HG03139 (cell line): Measurements from ENCODE around the gene CPLANE2.
"Not testable (repeated sequence)": the region's sequence is repeated elsewhere in the genome, so short reads cannot be mapped to it uniquely, and the experiment has no call there.

Source experiments
- ATAC-seq: cut with Tn5 transposase; IDR thresholded peaks from one replicate; pipeline ENCODE4 v1.9.1; 2021; ENCODE audit not compliant: unreplicated experiment

The CPLANE2 gene

DNA sequence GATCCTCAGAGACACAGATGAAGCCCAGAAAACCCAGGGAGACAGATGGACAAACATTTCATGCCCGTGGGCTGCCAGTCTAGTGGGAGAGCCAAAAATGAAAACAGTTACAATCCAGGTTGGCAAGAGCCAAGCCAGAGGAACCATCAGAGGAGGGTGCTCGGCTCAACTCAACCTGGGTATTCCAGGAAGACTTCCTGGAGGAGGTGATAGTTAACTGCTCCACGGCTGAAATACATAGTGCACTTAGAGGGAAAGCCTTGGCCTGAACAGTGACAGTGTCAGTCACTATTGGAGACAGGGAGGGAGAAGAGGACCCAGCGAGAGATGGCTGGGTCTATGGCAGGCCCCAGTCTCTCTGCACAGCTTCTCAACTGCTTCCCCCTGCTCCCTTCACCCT is 26.4 kb downstream of the CPLANE2 start:
- no peak for ATAC-seq

DNA sequence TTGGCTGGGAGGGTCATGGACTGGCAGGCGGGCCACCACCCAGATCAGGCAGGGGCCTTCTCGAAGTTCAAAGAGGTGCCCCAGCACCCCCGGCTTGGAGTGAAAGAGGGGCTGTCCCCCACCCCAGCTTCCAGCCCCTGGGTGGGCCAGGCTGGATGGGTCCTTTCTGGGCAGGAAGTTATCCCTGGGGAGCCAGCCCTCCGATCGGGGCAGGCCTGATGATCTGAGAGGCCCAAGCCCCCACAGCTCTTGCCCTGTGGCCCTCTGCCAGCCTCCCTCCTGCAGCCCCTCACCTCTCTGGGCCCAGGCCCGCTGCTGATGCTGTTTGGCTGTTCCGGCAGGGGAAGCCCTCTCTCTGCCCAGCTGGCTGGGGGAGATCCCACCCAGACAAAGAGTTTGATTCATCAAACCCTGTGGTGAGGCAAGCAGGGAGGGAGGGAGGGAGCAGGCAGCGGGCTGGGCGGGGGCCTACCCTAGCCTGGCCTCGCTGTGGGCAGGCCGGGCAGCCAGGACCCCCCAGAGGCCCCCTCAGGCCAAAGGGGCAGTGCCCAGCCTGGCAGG is 27.1 kb downstream of the CPLANE2 start:
- ATAC-seq: no peak

DNA sequence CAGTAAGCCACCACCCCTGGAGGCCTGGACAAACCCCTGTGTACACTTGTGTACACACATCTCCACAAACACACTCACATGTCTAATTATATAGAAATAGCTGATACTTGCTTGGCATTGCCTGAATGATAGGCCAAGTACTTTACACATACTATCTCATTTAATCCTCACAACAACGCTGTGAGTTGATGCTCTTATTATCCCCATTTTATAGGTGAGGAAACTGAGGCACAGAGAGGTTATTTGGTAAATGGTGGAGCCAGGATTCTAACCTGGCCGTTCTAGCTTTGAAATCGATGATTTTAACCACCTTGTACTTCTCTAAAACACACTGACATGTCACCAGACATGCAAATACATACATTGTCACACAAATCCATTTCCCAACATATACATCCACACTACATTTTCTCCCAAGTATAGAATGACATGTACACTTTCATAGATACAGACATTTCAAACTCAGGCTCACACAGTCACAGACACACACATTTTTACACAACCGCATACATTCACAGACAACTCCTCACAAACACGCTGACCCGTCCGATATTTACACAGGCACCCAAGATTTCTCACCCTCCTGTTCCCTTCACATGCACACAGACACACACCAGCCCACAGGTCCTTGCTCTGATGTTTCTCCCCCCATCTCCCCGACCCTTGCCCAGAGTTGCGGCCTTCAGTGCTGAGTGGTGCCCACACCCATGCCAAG is 27.7 kb downstream of the CPLANE2 start:
- ATAC-seq: no peak

DNA sequence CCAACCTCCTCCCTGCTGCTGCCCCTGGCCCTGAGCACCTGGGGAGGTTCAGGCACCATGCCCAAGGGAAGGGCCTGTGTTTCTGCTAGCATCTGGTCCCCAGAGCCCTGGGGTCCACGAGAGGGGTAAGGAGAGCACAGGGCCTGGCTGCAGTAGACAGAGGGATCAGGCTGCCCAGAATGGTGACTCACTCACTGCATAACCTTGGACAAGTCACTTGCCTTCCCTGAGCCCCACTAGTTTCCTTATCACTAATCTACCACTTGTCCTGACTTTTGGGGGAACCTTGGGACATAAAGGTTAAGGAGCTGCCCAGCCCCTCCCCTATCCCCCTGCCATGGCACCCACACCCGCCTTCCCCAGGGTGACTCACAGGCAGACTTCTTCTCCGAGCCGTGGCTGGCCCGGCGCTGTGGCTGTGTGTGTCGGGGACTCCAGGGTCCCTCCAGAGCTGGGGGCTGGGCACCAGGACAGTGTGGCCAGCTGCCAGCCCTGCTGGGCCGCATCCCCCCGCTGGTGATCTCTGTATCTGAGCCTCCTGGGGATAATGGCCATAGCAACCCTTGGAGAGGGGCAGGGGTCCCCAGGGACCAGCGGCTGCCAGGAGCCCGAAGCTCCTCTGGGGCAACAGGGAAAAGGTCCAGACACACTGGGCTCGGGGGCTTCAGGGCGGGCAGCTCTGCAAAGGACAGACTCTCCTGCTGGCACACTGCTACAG is 28.6 kb downstream of the CPLANE2 start:
- no peak for ATAC-seq

DNA sequence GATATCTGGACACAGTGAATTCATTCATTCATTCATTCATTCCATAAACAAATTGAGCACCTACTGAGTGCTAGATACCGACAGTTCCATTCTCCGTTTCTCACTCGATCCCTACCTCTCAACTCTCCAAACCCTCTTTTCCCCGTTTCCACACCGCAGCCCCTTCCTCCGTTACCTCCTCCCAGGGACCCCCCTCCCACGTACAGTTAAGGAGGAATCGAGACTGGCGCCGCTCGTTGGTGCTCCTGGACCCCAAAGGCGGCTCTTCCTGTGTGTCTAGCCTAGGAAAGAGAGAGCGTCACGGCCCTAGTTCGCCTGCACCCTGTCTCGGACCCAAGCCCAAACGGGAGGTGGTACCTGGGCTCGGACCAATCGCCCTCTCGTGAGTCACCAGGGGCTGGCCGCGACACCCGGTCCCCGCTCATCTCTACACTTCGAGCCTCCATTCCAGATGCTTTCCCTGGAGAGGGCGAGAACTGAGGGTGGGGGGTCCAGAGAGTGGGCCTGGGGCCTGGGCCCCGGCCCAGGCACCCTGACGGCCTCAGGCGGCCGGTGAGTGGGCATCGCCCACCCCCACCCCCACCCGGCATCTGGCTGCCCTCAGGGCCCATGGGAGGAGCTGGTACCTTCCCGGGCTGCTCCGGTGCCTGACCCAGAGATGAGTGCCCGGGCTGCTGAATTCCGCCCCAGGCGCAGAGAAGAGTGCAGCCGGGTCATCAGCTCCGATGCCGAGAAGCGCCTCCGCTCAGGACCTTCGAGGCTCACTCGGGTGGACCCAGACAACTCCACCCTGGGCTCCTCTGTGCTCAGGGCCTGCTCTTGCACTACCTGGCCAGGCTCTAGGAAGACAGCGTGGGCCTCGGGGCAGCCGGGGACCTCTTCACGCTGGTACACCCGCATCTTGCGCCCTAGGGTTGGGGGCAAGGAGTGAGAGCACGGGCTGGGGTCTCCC is 29.4 kb downstream of the CPLANE2 start:
- no peak for ATAC-seq

DNA sequence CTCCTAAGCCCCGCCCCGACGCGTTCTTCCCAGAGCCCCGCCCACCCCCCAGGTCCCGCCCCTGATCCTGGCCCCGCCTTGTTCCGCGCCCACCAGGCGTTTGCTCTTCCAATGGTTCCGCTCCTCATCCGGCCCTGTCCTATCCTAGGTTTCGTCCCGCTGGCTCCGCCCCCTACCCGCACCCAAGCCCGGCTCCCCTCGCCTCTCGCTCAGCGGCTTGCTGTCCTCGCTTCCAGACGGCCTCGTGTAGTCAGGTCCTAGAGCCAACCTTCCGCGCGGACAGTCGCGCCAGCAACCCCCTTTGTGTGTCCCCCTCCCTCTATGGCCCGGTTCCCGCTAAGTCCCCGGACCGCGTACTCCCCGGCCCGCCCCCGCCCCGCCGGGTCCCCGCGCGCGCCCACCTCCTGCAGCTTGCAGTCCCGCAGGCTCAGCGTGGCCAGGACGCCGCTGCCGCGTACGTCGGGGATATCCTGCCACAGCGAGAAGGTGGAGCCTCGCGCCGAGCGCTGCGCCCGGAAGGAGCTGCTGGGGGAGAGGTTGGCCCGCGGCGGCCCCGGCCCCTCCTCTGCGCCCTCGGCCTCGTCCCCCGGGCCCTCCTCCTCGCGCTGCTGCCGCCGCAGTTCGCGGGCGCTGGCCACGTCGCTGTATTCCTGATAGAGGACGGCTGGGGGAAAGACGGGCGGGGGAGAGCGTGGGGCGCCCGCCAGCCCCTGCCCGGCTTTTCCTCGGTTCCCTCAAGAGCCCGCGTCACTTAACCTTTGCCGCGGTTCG is 30.3 kb downstream of the CPLANE2 start:
- ATAC-seq: peak; percentile 67

DNA sequence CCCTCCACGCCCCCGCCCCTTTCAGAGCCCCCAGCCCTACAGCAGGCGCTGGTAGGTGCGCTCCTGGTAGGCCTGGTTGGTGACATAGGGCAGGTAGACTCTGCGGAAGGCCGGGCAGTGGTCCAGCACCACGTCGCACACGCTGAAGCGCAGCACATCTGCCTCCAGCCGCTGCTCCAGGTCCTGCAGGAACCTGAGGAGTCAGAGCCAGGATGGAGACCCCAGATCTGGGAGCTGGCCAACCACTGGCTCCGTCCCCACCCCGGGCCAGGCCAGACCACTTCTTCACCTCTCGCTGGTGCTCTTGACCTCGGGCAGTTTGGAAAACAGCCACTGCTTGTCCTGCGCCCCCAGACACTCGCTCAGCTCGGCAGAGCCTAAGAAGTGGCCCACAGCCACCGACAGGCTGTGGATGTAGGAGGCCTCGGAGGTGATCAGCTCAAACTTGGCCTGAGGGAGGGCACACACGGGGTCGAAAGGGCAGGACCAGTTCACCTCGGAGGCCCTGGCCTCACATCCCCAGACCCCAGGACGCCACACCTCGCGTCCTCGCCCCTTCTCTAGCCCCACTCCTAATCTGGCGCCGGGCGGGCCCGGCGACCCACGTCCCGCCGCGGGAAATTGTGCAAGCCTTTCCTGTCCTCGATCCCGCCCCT is 31.0 kb downstream of the CPLANE2 start:
- ATAC-seq: no peak

DNA sequence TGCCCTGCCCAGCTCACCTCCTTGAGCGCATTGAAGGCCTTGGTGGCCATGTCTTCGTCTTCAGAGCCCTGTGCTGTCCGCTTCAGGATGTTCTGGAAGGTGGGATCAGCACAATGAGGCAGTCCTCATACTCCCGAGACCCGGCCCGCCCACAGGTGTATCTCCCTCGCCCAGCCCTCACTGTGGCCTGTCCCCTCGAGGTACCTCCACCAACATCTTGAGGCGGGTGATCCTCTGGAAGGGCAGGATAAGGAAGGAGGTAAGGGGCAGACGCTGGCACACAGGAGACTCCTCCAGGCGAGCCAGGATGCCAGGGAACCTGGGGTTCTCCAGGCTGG is 31.7 kb downstream of the CPLANE2 start:
- ATAC-seq: no peak

DNA sequence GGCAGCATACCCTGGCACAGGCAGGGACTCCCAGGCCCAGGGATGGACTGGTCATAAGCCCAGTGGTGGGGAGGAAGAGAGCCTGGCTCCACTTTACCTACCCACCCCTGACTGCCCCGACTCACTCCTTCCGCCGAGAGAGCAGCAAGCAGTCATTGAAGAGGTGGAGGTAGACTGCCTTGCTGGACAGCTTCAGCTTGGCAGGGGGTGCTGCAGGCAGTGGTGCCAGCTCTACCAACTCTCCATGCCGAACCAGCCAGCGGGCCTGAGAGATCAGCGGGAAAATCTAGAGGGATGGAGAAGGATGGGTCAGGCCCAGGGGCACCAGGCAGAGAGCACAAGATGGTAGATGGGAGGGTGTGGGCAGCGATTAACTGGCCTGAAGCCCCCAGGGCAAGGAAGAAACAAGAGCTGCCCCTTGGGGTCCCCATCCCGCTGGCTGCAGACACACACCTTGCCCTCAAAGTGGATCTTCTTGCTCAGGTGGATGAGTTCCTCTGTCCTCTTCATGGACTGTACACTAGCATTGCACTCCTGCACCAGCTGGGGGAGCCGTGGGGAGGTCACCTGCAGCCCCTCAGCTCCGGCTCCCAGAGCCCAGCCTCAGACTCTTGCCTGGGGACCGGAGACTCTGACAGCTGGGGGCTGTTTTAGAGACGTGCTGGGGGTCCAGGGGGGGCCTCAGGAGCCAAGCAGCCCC is 32.2 kb downstream of the CPLANE2 start:
- ATAC-seq: no peak

DNA sequence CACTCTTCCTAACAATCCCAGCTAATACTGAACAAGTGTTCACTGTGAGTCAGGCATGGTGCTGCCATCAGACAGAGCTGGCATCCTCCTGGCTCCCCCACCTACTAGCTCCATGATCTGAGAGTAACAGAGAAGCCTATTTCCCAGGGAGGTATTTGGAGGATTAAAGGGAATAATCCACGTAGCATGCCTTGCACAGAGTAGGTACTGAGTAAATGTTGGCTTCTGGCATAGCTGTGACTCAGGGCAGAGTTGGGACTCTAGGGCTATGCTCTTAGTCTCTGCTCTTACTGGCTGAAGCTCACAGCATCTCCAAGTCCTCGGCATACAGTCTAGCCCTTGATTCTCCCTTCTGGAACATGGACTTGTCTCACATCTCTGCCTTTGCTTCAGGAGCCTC is 32.8 kb downstream of the CPLANE2 start:
- no peak for ATAC-seq

DNA sequence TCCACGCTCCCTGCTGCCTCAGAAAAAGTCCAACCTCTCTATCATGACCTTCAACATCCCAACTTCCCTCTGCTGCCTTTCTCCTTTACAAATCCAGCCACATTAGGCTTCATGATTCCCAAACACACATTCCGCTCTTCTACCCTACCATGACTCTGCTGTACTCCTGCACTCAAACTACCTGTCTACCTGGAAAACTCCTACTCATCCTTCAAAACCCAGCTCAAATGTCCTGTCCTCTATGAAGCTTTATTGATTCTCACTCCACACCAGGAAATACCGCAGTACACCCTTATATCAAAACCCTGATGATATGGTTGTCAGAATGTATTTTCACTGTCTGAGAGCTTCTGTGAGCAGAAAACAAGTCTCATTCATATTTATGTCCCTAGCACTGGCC is 33.4 kb downstream of the CPLANE2 start:
- no peak for ATAC-seq

DNA sequence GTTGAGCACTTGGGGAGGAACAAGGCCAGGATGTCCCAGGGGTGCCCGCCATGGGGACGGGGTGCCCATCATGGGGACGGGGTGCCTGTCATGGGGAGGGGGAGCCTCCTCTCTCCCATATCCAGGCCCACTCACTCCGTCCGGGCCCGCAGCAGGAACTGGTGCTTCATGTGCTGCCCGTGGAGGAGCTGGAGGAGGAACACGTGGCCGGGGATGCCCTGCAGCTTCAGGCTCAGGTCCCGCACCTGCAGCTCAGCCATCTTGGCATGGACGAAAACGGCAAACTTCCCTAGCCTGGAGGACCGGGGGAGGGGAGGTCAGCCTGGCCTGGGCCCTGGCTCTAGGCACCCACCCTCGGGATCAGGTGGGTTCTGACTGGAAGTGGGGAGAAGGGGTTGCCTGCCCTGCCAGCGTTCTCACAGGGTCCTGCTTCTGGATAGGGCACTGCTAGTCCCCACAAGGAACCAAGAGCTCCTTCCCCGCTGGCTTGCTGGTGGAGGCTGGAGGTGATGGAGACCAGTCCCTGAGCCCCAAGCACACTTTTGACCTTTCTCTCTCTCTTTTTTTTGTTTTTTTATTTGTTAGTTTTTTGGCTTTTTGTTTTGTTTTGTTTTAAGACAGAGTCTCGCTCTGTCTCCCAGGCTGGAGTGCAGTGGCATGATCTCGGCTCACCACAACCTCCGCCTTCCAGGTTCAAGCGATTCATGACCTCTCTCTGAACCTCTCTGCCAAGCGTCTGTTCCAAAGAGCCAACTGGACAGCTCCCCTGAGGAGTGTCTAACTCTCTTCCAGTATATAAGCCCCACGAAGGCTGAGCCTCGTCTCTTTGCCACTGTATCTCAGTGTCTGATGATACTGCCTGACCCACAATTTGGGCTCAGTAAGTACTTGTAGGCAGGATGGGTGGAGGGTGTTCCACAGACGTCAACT is 34.4 kb downstream of the CPLANE2 start:
- ATAC-seq: no peak

DNA sequence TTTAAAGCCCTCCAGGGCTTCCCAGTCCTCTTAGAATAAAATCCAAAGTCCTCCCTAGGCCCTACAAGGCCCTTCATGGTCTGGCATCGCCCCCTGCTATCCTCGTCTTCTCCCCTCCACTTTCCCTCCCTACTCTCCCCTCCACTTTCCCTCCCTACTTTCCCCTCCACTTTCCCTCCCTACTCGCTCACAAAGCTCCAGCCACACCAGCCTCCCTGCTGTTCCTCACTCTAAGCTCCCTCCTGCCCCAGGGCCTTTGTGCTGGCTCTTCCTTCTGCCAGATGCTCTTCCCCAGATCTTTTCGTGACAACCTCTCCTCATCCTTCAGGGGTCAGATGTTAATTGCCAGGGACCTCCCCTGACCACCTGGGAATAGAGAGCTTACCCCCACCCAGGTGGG is 37.3 kb downstream of the CPLANE2 start:
- ATAC-seq: no peak

DNA sequence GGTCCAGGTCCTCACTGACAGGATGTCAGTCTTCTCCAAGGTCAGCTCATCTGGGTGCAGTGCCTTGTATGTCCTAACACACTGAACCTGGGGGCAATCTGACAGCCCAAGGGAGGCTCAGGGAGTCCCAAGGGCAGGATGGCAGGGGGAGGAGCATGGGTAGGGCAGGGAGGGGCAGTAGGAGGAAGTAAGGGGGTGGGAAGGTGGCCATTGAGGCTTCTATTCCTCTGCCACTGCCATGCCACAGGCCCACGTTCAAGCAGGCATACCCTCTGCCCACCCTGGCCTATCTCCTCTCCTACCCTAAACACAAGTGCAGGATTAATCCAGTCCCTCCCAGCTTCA is 37.9 kb downstream of the CPLANE2 start:
- no peak for ATAC-seq

DNA sequence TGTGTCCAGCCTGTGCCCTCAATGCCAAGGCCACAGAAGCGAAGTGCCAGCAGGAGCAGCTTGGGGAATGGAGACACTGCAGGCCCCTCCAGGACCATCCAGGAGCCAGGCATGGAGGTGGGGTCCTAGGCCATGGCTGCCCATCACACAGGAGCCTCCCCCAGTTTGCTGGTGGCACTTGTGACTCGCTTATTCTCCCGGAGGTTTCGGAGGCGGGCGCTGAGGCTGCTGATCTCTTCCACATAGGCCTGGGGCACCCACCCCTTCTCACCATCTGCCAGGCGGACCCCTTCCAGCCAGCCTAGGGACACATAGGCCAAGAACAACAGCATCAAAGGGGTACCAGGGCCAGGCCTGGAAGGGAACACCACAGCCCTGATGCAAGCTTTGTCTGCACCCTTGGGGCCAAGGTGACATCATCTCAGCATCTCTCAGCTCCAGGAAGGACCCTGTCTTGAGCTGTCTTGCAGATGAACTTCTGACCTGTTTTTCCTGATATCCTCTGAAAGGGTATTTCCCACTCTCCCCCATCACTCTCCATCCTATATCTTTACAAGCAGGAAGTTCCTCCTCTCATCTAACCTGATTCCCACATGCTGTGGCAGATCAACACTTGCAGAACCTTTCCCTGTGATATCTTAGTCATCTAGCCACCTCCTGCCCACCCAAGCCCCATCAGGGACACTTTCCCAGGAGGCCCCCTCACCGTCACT is 38.4 kb downstream of the CPLANE2 start:
- ATAC-seq: no peak

DNA sequence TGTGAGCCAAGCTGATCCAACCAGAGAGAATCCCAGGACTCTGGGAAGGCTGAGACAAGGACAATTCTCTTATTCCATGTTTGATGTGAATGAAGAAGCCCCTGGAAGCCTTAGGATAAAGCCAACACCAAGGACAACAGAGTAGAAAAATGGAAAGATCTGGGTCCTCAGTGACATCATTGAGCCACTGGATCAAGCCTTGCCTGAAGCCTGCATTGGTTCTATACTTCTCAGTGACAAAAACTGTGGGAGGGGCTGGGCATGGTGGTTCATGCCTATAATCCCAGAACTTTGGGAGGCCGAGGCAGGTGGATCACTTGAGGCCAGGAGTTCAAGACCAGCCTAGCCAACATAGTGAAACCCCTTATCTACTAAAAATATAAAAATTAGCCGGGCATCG is 40.1 kb downstream of the CPLANE2 start:
- no peak for ATAC-seq

DNA sequence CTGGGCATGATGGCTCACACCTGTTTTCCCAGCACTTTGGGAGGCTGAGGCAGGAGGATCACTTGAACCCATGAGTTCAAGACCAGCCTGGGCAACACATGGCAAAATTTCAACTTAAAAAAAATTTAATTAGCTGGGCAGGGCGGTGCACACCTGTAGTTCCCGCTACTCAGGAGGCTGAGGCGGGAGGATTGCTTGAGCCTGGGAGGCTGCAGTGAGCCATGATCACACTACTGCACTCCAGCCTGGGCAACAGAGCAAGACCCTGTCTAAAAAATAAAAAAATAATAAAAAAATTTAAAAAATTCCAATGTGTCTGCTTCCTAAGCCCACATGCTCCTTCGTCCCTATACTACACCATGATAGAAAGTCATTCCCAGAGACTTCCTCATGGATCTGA is 40.8 kb downstream of the CPLANE2 start:
- not testable (repeated sequence) for ATAC-seq

DNA sequence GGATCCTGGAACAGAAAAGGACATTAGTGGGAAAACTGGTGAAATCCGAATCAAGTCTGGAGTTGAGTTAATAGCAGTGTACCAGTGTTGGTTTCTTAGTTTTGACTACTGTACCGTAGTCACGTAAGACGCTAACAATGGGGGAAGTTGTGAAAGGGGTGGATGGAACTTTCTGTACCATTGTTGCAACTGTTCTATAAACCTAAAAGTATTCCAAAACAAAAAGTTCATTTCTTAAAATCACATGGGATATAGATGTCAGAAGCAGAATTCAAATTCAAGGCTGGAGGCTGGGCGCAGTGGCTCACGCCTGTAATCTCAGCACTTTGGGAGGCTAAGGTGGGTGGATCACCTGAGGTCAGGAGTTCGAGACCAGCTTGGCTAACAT is 41.5 kb downstream of the CPLANE2 start:
- no peak for ATAC-seq
